GM12878 (cell line): ENCODE measurements around the gene ASCC1.

ENCODE experiments used
- BCLAF1 ChIP-seq: fragments of 450-650 bp; IDR thresholded peaks from 2 replicates; pipeline ENCODE4 v1.6.1; 2017; ENCODE audit warnings: antibody characterized with exemption, mild to moderate bottlenecking, moderate library complexity
- CEBPB ChIP-seq, 2 experiments: fragments of 150-350 bp in 1 of 2; IDR thresholded peaks; 2 replicates each; pipeline ENCODE4 v1.6.1; 2012 to 2014; ENCODE audit warnings: low read depth in 2 of 2, low read length in 2 of 2, borderline replicate concordance in 1 of 2, inconsistent platforms in 1 of 2
- EZH2 ChIP-seq: IDR thresholded peaks from 2 replicates; pipeline ENCODE4 v1.6.1; 2012; ENCODE audit warnings: low read depth, mild to moderate bottlenecking, control low read depth, inconsistent platforms, low read length, borderline replicate concordance; ENCODE audit not compliant: control insufficient read depth
- JUNB ChIP-seq: IDR thresholded peaks from 2 replicates; pipeline ENCODE4 v1.6.1; 2016; ENCODE audit warnings: antibody characterized with exemption, mild to moderate bottlenecking
- JUND ChIP-seq: IDR thresholded peaks from 2 replicates; pipeline ENCODE4 v1.6.1; 2012; ENCODE audit warnings: low read depth, mild to moderate bottlenecking, low read length, improper control_type of control experiment, moderate library complexity
- LARP7 ChIP-seq: fragments of 450-650 bp; IDR thresholded peaks from 2 replicates; pipeline ENCODE4 v1.6.1; 2017; ENCODE audit warnings: mild to moderate bottlenecking
- MAX ChIP-seq: IDR thresholded peaks from 2 replicates; pipeline ENCODE4 v1.6.1; 2012; ENCODE audit warnings: low read depth, low read length, improper control_type of control experiment
- POLR2A ChIP-seq: IDR thresholded peaks from 2 replicates; pipeline ENCODE4 v1.6.1; 2011; ENCODE audit warnings: low read depth, mild to moderate bottlenecking, low read length
- ZBTB11 ChIP-seq: fragments of 450-650 bp; formaldehyde crosslinking; IDR thresholded peaks from 2 replicates; pipeline ENCODE4 v1.5.0; 2022; ENCODE audit warnings: mild to moderate bottlenecking, missing genetic modification characterization
- TF ChIP-seq, protein P1 (sequence below): IDR thresholded peaks from 2 replicates; pipeline ENCODE4 v1.6.1; 2011; ENCODE audit warnings: low read depth, mild to moderate bottlenecking, low read length, moderate library complexity, borderline replicate concordance; ENCODE audit errors: extremely low read depth

- TF ChIP-seq, protein P1, sequence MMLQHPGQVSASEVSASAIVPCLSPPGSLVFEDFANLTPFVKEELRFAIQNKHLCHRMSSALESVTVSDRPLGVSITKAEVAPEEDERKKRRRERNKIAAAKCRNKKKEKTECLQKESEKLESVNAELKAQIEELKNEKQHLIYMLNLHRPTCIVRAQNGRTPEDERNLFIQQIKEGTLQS: no peak
- TF ChIP-seq MAX: no peak
- TF ChIP-seq BCLAF1: no peak
- no peak for TF ChIP-seq EZH2
- TF ChIP-seq LARP7: no peak
- TF ChIP-seq POLR2A: no peak
- no peak for TF ChIP-seq ZBTB11 (CRISPR knock-in tag)
- TF ChIP-seq JUND: no peak
- no peak for TF ChIP-seq JUNB
- TF ChIP-seq CEBPB (IDR thresholded peaks at IDR 0.05; ENCODE audit: borderline replicate concordance in 1 of 2, low read depth in 2 of 2, low read length in 2 of 2): no peak
Measured at GRCh38 chr10:72072046-72072445, 144.0 kb downstream of the ASCC1 start.
